ENCODE measurements around the gene PLAAT4. TPM values are rescaled to one million over a fixed set of nuclear protein-coding genes. Genes with fewer than 3 reads are reported as not detected.

Gene PLAAT4
- total and polyA plus RNA-seq, 2 of the 8 experiments (the other 6 are each of a cell fraction or from before 2014, with no cell fraction given) = 2.8 to 4.1 TPM

DNA sequence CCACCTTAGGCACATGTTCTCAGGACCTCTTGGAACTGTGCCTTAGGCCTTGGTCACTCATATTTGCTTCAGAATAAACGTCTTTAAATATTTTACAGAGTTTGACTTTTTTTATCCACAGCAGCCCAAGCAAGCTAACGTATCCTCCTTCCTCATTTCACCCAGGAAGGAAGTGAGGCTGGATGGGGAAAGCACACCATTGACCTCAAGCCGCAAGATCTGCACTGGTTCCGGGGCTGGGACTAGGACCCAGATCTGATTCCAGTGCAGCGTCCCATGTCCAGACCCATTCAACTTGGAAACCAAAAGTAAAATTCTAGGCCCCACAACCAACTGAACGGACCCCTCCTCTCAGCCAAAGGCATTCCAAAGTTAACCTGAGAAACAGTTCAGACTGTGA lies 33.1 kb upstream of the PLAAT4 start:
- Histone ChIP-seq H4K5ac (ENCODE audit: insufficient read length, low read depth, low read length) (no peak overlapping the region), H3K14ac (ENCODE audit: insufficient read length) (no peak overlapping the region), H2BK20ac (ENCODE audit: low read length) (peak overlapping the region; percentile 100), H3K56ac (replicated peaks; ENCODE audit: insufficient read length, low read depth, low read length) (no peak overlapping the region), H4K8ac (ENCODE audit: extremely low read depth, insufficient read depth, low read length) (peak overlapping the region; percentile 36; the same call in 1 of the 2 replicates), H3K9me3 (ENCODE audit: insufficient read depth in 2 of 2, low read depth in 1 of 2, low read length in 1 of 2) (no peaks in the 10 kb centered on the region), H3K18ac (ENCODE audit: extremely low read depth, low read length) (peak overlapping the region; percentile 79), H4K91ac (replicated peaks; ENCODE audit: insufficient read length, low read length) (peak overlapping the region; percentile 49), H3K4me1 (replicated peaks in 1 of 4; ENCODE audit: control insufficient read depth in 3 of 4, insufficient read depth in 4 of 4, low read length in 3 of 4) (peaks cover 10 to 19% (median 15%) of the 10 kb centered on the region in 4 experiments), H3K9ac (replicated peaks in 1 of 4; ENCODE audit: extremely low read depth in 1 of 4, low read depth in 3 of 4, low read length in 3 of 4) (no peak overlapping the region), H3K23me2 (ENCODE audit: low read depth, low read length) (no peaks in the 10 kb centered on the region), H2BK5ac (ENCODE audit: low read depth, low read length) (peak overlapping the region; percentile 93; the same call in 1 of the 2 replicates), H2AK5ac (ENCODE audit: low read depth, low read length) (0 out of 2 replicates have a peak overlapping the region, but pooled peaks have one; percentile 56), H4K20me1 (replicated peaks in 1 of 2; ENCODE audit: control insufficient read depth in 1 of 2, insufficient read depth in 2 of 2, low read length in 2 of 2) (no peaks in the 10 kb centered on the region), H3K27me3 (replicated peaks in 1 of 4; ENCODE audit: control insufficient read depth in 3 of 4, extremely low read depth in 1 of 4, insufficient read depth in 3 of 4, low read length in 3 of 4) (no peaks in the 10 kb centered on the region), H3K4me2 (ENCODE audit: insufficient read depth in 1 of 2, low read depth in 2 of 2, low read length in 2 of 2) (no peak overlapping the region), H2BK12ac (ENCODE audit: low read depth, low read length) (peak overlapping the region; percentile 97; the same call in 1 of the 2 replicates), H2BK15ac (ENCODE audit: low read length) (peak overlapping the region; percentile 75; the same call in 1 of the 2 replicates), H3K79me1 (ENCODE audit: low read depth, low read length) (no peaks in the 10 kb centered on the region), H2BK120ac (replicated peaks; ENCODE audit: low read depth, low read length) (peak overlapping the region; percentile 62), H3K23ac (ENCODE audit: insufficient read length) (no peak overlapping the region), H3K4me3 (ENCODE audit: extremely low read depth in 1 of 4, insufficient read depth in 2 of 4, low read depth in 3 of 4, low read length in 4 of 4) (no peak overlapping the region), H3K79me2 (ENCODE audit: control insufficient read depth in 1 of 2, insufficient read depth in 2 of 2, low read length in 2 of 2) (no peaks in the 10 kb centered on the region), H3K4ac (replicated peaks; ENCODE audit: insufficient read length, low read depth, low read length) (peak overlapping the region; percentile 65), H3K27ac (ENCODE audit: low read depth, low read length) (no peak overlapping the region), H3K36me3 (ENCODE audit: control insufficient read depth in 2 of 4, insufficient read depth in 4 of 4, low read length in 3 of 4) (0 out of 8 replicates have a peak, but pooled peaks cover 0 to 3% (median 0%) of the 10 kb centered on the region in 4 experiments), H2AFZ (ENCODE audit: low read length) (no peak overlapping the region)
- FAIRE-seq (no peak), DNase-seq (ENCODE audit: low read depth in 1 of 2, low spot score in 2 of 2) (no peak)
- ChIA-PET POLR2A (ENCODE audit: partially characterized antibody) (interaction anchor here (2.2 to 3.0 kb wide), 2 partner anchors 13 to 26 kb away, joined by 9 to 17 read pairs; partner anchors contain the start of gene PLAAT5), CTCF (ENCODE audit: partially characterized antibody) (interaction anchor here (7.1 kb wide), 1 partner anchor 13 kb away, joined by 54 read pairs; the partner anchor contains the start of gene PLAAT5)
- 87% methylated on average over 6 of the region's 6 CpGs; no CpG with 5 or more reads in 1 of the 2 experiments for WGBS, 2 experiments (ENCODE audit: extremely low coverage in 1 of 2, insufficient coverage in 1 of 2, insufficient read length in 1 of 2, insufficient replicate concordance in 2 of 2, low coverage in 1 of 2, low lambda C conversion rate in 2 of 2, missing lambda C conversion rate in 1 of 2)
- TF ChIP-seq ZNF274 (IDR thresholded peaks at IDR 0.05; ENCODE audit: borderline replicate concordance, extremely low read depth, low read length) (no peak), EP300 (IDR thresholded peaks at IDR 0.05; ENCODE audit: borderline replicate concordance in 1 of 2, low read depth in 2 of 2, low read length in 2 of 2) (no peak), TAF1 (IDR thresholded peaks at IDR 0.05; ENCODE audit: low read depth, low read length) (no peak), NRF1 (IDR thresholded peaks at IDR 0.05; ENCODE audit: low read depth, low read length) (no peak), RNF2 (IDR thresholded peaks at IDR 0.05; ENCODE audit: borderline replicate concordance, low read depth, low read length, missing control alignments, poor library complexity, severe bottlenecking) (no peak), SIX5 (IDR thresholded peaks at IDR 0.05; ENCODE audit: low read depth, low read length) (no peak), SP2 (IDR thresholded peaks at IDR 0.05; ENCODE audit: low read length) (no peak), YY1 (IDR thresholded peaks at IDR 0.05; ENCODE audit: low read depth, low read length) (no peak), RAD21 (IDR thresholded peaks at IDR 0.05 in 1 of 2, conservative IDR thresholded peaks at IDR 0.05 in 1 of 2; ENCODE audit: low read depth in 2 of 2, low read length in 2 of 2) (no peak), SUZ12 (IDR thresholded peaks at IDR 0.05; ENCODE audit: low read length) (no peak), CEBPB (IDR thresholded peaks at IDR 0.05; ENCODE audit: low read depth, low read length) (no peak), GTF2F1 (IDR thresholded peaks at IDR 0.05; ENCODE audit: borderline replicate concordance, low read depth, low read length) (no peak), CHD1 (IDR thresholded peaks at IDR 0.05; ENCODE audit: low read depth, low read length) (no peak)

Data from H1 (cell line).